Adrenal gland (tissue), 12 donors: Measurements from ENCODE around the gene SLC51B. TPM values are rescaled to one million over a fixed set of nuclear protein-coding genes. Genes with fewer than 3 reads are reported as not detected.
"Not testable (repeated sequence)": the region's sequence is repeated elsewhere in the genome, so short reads cannot be mapped to it uniquely, and the experiment has no call there.

Experiments
- DNase-seq, 7 donors: peaks; one replicate each; pipeline ENCODE4 v3.0.0-alpha.2; 2019 to 2020
- H3K27ac ChIP-seq, 5 donors: fragments of 200-600 bp; sonication (generic) in 4 of 5; 1 replicate in 3 of 5; 2 replicates in 2 of 5; pipeline versions ENCODE4 v1.5.1 to v1.8.0; 2016 to 2020; ENCODE audit warnings: mild to moderate bottlenecking in 1 of 5
- H3K27me3 ChIP-seq: fragments of 200-600 bp; 2 replicates; pipeline ENCODE4 v1.8.0; 2021
- H3K36me3 ChIP-seq, 2 donors: fragments of 200-600 bp; replicated peaks in 1 of 2; 1 replicate in 1 of 2; 2 replicates in 1 of 2; pipeline versions ENCODE4 v1.5.1 to v1.8.0; 2018 to 2022
- H3K4me1 ChIP-seq, 2 donors: fragments of 200-600 bp; replicated peaks in 1 of 2; 1 replicate in 1 of 2; 2 replicates in 1 of 2; pipeline versions ENCODE4 v1.5.1 to v1.8.0; 2018 to 2021
- H3K4me3 ChIP-seq, 4 donors: fragments of 200-600 bp; sonication (generic) in 3 of 4; one replicate each; pipeline ENCODE4 v1.5.1; 2016 to 2018
- H3K9me3 ChIP-seq, 3 donors: fragments of 200-600 bp; sonication (generic) in 1 of 3; replicated peaks in 1 of 3; 1 replicate in 2 of 3; 2 replicates in 1 of 3; pipeline versions ENCODE4 v1.5.1 to v1.8.0; 2016 to 2021
- POLR2A ChIP-seq, 2 donors: fragments of 450-650 bp; IDR thresholded peaks; one replicate each; pipeline ENCODE4 v1.6.1; 2017; ENCODE audit warnings: antibody characterized with exemption in 2 of 2, mild to moderate bottlenecking in 2 of 2, moderate library complexity in 1 of 2
- WGBS, 4 donors: extraction: QIAGEN DNeasy Blood & Tissue Kit in 2 of 4; methylation state at CpG; one replicate each; pipeline versions ENCODE4 v1.1.5 to v1.1.7; 2013 to 2017; 5-methylcytosine and 5-hydroxymethylcytosine counted together
- intact Hi-C, 2 donors: fragments of 100-400 bp; cut with DNase I; formaldehyde crosslinking; loops; one replicate each; pipeline versions ENCODE4 v1.14.1 to v1.15.0; 2022 to 2023
- polyA plus RNA-seq, 3 donors: library from polyadenylated mRNA; stranded (reverse); fragments of 200-250 nt in 2 of 3; fragments of 350-450 nt in 1 of 3; fragmentation: Illumina TruSeq in 1 of 3; extraction: RNeasy Lipid Tissue Mini Kit (QIAGEN cat#74804) in 1 of 3; gene quantifications; one replicate each; pipeline ENCODE4 v1.2.3, GENCODE V29; 2013 to 2014
- total RNA-seq, 9 donors: library from RNA; depleted of rRNA in 4 of 9; stranded (reverse); fragments of >200 nt in 4 of 9; fragments of 120-200 nt in 1 of 9; fragmentation: NEBNext Ultra II Directional in 1 of 9; extraction: Animal tissue kit (Norgen Biotek cat#: 25700) in 1 of 9; gene quantifications; one replicate each; pipeline versions ENCODE4 v1.1.0 to v1.2.4, GENCODE V29; 2013 to 2023
- TF ChIP-seq, protein P1 (sequence below), 6 experiments: fragments of 450-650 bp in 4 of 6; fragments of 200-600 bp in 2 of 6; sonication (generic) in 1 of 6; IDR thresholded peaks; 1 replicate in 5 of 6; 2 replicates in 1 of 6; pipeline versions ENCODE4 v1.5.1 to v1.8.0; 2016 to 2021; ENCODE audit warnings: antibody characterized with exemption in 6 of 6, mild to moderate bottlenecking in 2 of 6, moderate library complexity in 1 of 6
- donor health status: healthy with polysubstance abuse.
- donor health status: Bipolar disorder and iron deficiency.
- donor health status: DM: yes; HTN: yes; CAD: no.
- donor health status: DM: no; HTN: no; CAD: no.
- donor health status: DM: no; HTN: no; CAD: no.
- donor health status: DM: yes; HTN: yes; CAD: no.

SLC51B gene
- total and polyA plus RNA-seq, 12 donors = 0.32 to 3.1 (median 0.69) TPM; not detected in 3

DNA sequence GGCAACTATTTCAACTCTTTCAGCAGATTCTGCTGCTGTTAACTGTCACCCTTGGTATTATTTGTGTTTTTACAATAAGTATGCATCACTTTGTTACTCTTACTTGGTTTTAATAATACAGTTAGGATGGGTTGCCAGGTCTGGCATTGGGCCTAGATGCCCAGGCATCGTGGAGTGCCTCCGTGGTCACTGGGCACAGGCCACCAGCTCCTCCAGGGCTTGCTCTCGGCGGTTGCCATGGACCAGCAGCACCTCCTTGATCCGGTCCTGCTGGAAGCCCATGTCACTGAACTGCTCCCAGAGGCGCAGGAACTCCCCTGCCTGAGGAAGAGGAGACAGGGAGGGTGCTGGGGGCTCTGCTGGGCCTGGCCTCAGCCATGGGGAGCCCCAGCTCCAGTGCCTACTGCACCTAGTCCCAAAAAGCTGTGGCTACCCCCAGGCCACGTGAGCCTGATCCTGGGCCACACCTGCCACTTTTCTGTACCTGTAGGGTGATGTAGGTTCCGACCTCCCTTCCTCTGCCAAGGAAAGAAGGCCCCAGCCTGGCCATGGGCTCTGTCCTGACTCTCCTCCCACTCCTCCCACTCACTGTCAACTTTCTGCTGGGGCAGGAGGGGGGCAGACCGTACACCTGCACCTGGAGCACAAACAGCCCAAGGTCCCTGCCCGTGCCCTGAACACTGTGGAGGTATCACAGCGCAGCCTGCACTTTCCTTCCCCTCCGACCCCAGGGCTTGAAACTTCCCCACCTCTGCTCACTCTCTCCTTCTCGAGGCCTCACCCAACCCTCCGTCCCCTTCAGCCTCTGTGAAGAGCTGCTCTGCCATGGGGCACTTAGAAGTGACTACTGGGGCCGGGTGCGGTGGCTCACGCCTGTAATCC lies 48.0 kb downstream of the SLC51B start:
- no peak overlapping the region for H3K4me3 ChIP-seq
- H3K27ac ChIP-seq = no peak overlapping the region
- peaks cover 0 to 17% of the 10 kb centered on the region in 2 donors for H3K4me1 ChIP-seq
- TF ChIP-seq POLR2A (IDR thresholded peaks at IDR 0.05) = no peak
- TF ChIP-seq, protein P1, sequence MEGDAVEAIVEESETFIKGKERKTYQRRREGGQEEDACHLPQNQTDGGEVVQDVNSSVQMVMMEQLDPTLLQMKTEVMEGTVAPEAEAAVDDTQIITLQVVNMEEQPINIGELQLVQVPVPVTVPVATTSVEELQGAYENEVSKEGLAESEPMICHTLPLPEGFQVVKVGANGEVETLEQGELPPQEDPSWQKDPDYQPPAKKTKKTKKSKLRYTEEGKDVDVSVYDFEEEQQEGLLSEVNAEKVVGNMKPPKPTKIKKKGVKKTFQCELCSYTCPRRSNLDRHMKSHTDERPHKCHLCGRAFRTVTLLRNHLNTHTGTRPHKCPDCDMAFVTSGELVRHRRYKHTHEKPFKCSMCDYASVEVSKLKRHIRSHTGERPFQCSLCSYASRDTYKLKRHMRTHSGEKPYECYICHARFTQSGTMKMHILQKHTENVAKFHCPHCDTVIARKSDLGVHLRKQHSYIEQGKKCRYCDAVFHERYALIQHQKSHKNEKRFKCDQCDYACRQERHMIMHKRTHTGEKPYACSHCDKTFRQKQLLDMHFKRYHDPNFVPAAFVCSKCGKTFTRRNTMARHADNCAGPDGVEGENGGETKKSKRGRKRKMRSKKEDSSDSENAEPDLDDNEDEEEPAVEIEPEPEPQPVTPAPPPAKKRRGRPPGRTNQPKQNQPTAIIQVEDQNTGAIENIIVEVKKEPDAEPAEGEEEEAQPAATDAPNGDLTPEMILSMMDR (IDR thresholded peaks at IDR 0.05) = no peak
- intact Hi-C loops = loop anchor here in 1 of 2 donors (10.0 kb wide), 1 partner anchor 48 kb away; the partner anchor contains the start of gene SLC51B
- WGBS, 4 donors = 95 to 96% (median 95%) methylated on average over 13 to 17 of the region's 17 CpGs
- no peaks in the 10 kb centered on the region for H3K9me3 ChIP-seq
- H3K27me3 ChIP-seq = no peaks in the 10 kb centered on the region
- no peak for DNase-seq
- H3K36me3 ChIP-seq = peaks cover 0 to 12% of the 10 kb centered on the region in 2 donors

DNA sequence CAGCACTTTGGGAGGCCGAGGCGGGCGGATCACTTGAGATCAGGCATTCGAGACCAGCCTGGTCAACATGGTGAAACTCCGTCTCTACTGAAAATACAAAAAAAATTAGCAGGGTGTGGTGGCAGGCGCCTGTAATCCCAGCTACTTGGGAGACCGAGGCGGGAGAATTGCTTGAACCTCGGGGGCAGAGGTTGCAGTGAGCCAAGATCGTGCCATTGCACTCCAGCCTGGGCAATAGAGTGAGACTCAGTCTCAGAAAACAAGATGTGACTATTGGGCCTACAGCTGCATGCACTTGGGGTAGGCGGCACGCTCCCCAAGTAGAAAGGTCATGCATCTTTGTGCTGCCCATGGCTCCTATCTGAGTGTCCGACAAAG lies 48.6 kb downstream of the SLC51B start:
- H3K9me3 ChIP-seq, H3K27ac ChIP-seq, H3K4me3 ChIP-seq, H3K27me3 ChIP-seq, DNase-seq: not testable (repeated sequence)
- Histone ChIP-seq H3K36me3 (peaks cover 0 to 17% of the 10 kb centered on the region in 2 donors), H3K4me1 (peaks cover 0 to 17% of the 10 kb centered on the region in 2 donors)
- intact Hi-C loops = loop anchor here in 1 of 2 donors (10.0 kb wide), 1 partner anchor 49 kb away; the partner anchor contains the start of gene SLC51B
- 93 to 95% (median 95%) methylated on average over 9 to 13 of the region's 13 CpGs for whole genome bisulfite sequencing, 4 donors

DNA sequence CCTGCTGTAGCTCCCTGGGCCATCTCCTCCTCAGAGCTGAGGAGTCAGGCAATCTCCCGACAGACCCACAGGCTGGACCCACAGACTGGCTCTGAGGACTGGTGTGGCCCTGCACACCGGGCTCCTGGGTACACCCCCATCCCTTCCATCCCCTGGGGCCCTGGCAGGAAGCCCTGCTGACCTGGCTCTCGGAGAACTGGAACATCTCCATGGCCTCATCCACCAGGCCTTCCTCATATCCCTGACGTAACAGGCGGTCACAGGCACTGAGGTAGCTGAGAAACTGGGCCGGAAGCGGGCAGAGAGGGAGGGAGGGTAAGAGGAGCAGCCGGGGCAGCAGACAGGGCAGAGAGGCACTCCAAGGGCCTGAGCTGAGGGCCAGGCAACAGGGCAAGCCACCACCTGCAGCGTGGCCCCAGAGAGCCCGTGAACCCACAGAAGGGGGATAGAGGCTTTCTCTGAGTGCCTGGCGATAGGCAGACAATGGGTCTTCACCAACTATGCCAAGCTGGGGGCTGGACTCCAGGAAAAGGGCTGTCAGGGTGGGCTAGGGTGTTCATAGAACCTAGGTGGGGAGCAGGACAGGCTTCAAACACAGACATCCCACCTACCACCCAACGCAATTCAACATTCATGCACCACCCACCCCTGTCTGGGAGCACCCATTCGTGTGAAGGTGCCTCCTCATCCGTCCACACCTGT lies 49.3 kb downstream of the SLC51B start:
- no peaks in the 10 kb centered on the region for H3K27me3 ChIP-seq
- intact Hi-C loops = loop anchor here in 1 of 2 donors (10.0 kb wide), 1 partner anchor 50 kb away; the partner anchor contains the start of gene SLC51B
- H3K36me3 ChIP-seq = peaks cover 0 to 24% of the 10 kb centered on the region in 2 donors
- H3K9me3 ChIP-seq = no peaks in the 10 kb centered on the region
- WGBS, 4 donors = 67 to 89% (median 78%) methylated on average over 6 to 14 of the region's 14 CpGs
- DNase-seq = peak in 4 of 7 donors; percentile 45 to 87 (median 61)
- TF ChIP-seq, protein P1 (IDR thresholded peaks at IDR 0.05) = no peak
- no peak for TF ChIP-seq POLR2A (IDR thresholded peaks at IDR 0.05)
- no peak overlapping the region for H3K4me3 ChIP-seq
- peaks cover 0 to 11% of the 10 kb centered on the region in 2 donors for H3K4me1 ChIP-seq
- no peak overlapping the region for H3K27ac ChIP-seq

DNA sequence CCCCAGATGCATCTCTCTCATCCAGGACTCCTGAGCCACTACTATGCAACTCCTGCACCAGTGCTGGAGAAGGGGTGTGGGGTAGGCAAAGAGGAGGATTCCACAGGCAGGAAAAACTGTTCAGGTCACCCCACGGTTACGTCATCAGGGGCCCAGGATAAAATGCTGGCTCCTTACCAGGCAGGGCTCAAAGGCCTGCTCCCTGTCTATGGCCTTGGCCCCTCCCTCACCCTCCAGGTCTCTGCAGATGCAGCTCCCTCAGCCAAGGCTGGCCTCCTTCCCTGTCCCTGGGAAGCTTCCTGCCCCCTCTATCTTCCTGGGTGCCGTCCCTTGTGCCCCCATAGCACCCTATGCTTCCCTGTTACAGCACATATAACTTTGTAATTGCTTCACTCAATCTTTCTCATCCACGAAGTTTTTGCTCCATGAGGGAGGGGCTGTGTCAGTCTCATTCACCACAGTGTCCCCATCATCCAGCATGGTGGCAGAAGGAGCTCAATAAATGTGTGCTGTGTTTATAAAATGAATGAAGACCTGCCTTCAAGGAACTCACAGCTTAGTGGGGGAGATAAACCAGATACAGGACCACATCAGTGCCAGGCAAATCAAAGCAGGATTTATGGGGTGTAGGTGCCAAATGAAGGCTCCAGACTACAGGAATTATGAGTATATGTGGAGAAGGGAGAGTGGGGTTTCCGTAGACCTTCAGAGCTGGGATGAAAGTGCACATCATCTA lies 50.0 kb downstream of the SLC51B start:
- Histone ChIP-seq H3K9me3 (no peaks in the 10 kb centered on the region), H3K36me3 (peaks cover 0 to 29% of the 10 kb centered on the region in 2 donors), H3K4me1 (peaks cover 0 to 11% of the 10 kb centered on the region in 2 donors), H3K27me3 (no peaks in the 10 kb centered on the region), H3K4me3 (no peak overlapping the region), H3K27ac (no peak overlapping the region)
- 44 to 57% (median 52%) methylated on average over 3 to 5 of the region's 5 CpGs for WGBS, 4 donors
- TF ChIP-seq, protein P1 (IDR thresholded peaks at IDR 0.05) = no peak
- no peak for TF ChIP-seq POLR2A (IDR thresholded peaks at IDR 0.05)
- intact Hi-C loops = loop anchor here in 1 of 2 donors (10.0 kb wide), 1 partner anchor 50 kb away; the partner anchor contains the start of gene SLC51B
- peak in 6 of 7 donors; percentile 43 to 79 (median 58) for DNase-seq
